GM21786 (cell line): Measurements from ENCODE around the gene HSPG2.
"Not testable (repeated sequence)": the region's sequence is repeated elsewhere in the genome, so short reads cannot be mapped to it uniquely, and the experiment has no call there.

Experiments used
- ATAC-seq: cut with Tn5 transposase; IDR thresholded peaks from one replicate; pipeline ENCODE4 v1.9.1; 2021; ENCODE audit not compliant: unreplicated experiment

The HSPG2 gene

DNA sequence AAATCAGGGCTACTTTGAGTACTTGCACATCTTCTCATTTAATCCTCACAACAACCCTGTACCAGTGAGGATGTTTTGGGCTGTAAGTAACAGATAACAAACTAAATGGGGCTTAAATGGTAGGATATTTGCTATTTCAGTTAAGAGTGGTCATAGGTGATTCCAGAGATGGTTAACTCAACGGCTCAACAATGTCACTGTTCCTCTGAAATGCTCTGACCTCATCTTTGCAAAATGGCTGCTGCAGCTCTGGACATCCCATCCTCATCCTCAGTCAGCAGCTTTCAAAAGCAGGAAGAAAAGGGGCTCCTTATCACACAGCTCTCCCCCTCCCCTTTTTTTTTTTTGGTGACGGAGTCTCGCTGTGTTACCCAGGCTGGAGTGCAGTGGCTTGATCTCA, 123.6 kb downstream of the HSPG2 start:
- no peak for ATAC-seq

DNA sequence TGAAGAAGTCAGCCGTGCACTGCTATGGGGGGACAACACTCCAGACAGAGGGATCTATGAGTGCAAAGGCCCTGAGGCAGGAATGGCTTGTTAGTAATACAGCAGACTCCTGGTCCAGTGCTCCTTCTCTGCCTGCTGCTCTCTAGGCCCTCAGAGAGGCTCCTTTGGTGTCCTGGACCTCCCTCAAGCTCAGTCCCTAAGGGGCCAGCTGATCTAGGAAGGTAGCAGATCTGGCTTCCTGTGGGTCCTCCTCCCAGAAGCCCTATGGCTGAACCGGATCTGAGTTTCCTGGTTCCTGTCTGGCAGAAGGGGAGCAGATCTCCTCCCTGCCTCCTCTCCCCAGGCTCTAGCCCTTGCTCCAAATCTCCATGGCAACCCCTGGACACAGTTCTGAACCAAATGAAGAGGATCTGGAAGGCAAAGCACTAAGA, 125.2 kb downstream of the HSPG2 start, which contains the start of gene LDLRAD2:
Gene LDLRAD2, plus strand, starts transcription at position 391 of the 431 bp plus-strand sequence. CDS start 187 bp downstream, outside the sequence.
- no peak for ATAC-seq

DNA sequence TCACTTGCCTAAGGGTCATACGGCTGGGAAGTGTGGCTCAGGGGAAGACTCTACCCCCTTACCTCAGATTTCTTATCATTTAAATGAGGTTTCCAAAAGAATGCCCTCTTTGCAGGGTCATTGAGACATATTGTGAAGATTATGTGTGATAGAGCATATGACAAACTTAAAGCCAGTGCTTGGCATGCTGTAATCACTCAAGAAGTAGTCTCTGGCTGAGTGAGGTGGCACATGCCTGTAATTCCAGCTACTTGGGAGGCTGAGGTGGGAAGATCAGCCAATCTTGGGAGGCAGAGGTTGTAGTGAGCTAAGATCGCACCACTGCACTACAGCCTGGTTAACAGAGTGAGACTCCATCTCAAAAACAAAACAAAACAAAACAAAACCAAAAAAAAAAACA, 132.6 kb downstream of the HSPG2 start:
- ATAC-seq, result no peak

DNA sequence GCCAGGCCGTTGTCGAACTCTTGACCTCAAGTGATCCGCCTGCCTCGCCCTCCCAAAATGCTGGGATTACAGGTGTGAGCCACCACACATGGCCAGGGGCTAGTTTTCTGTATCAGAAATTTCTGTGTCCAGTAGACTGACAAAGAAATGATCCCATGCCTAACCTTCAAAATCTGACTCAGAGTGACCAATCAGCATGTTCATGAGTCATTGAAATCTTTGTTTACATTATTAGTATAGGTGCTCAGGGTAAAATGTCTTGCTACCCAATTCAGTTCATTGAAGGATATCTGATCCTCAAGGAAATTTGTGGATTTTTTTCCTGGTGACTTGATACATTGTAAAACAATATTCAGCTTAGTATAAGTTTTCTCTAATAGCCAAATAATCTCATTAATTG, 136.0 kb downstream of the HSPG2 start:
- no peak for ATAC-seq

DNA sequence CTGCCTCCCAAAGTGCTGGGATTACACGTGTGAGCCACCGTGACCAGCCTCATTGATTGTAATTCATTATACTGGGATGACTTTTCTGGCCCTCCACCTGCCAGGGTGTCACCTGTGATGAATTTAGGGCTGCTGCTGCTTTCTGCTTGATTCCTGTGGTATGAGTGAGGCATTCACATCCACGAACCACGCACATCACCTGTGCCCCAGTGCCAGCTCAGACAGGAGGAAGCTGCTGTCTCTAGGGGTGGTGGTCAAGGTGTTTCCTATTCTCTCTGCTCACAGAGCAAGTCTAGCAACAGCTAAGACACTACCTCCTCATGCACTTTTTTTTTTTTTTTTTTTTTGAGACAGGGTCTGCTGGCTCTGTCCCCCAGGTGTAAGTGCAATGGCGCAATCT, 137.4 kb downstream of the HSPG2 start:
- no peak for ATAC-seq

DNA sequence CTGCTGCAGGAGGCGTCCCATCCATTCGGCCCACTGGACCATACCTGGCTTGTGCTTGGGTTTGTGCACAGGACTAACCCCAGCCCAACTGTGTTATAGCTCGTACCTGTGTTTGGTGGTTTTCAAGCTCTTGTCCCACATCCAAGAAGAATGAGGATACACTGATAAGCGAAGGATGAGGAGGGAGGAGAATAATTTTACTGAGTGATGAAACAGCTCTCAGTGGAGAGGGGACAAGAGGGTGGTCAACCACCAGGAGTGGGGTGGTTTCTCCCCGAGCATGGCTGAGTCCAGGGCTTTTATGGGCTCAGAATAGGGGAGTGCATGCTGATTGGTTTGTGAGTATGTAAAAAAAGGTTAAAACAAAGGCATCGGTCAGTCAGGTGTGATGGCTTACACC, 142.0 kb downstream of the HSPG2 start:
- ATAC-seq, result no peak

DNA sequence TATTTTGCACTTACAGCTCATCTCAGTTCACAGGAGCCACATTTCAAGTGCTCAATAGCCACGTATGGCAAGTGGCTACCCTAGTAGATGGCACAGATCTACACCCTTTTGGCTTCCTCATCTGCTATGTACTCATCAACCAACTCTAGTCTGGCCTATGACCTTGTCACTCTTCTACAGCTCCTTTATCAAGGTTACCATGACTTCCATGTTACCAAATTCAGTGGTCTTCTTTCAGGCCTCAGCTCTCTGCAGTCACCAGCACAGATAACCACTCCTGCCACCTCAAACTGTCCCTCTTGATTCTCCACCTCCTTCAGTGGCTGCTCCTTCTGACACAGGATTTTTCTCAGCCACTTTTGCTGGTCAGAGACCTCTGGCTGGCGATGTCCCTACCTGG, 142.5 kb downstream of the HSPG2 start:
- no peak for ATAC-seq

DNA sequence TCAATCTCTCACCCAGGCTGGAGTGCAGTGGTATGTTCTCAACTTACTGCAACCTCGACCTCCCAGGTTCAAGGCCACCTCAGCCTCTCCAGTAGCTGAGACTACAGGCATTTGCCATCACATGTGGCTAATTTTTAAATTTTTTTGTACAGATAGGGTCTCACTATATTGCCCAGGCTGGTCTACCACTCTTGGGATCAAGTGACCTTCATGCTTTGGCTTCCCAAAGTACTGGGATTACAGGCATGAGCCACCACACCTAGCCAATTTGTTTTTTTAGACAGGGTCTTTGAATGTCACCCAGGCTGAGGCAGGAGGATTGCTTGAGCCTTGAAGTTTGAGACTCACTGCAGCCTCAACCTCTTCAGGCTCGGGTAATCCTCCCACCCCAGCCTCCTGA, 144.0 kb downstream of the HSPG2 start:
- ATAC-seq, result no peak

DNA sequence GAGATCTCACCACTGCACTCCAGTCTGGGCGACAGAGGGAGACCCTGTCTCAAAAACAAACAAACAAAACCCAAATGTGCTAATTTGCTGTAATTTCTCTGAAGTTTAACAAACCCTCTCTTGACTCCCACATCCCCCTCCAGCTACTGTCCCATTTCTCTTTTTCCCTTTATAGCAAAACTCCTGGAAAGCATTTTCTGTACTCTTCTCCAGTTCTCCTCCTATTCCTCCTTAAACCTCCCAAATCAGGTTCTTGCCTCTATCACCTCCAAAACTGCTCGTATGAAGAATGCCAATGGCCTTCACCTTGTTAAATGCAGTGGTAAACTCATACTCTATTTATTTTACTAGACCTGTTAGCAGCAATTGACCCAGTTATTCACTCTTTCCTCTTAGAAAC, 150.5 kb downstream of the HSPG2 start:
- no peak for ATAC-seq

DNA sequence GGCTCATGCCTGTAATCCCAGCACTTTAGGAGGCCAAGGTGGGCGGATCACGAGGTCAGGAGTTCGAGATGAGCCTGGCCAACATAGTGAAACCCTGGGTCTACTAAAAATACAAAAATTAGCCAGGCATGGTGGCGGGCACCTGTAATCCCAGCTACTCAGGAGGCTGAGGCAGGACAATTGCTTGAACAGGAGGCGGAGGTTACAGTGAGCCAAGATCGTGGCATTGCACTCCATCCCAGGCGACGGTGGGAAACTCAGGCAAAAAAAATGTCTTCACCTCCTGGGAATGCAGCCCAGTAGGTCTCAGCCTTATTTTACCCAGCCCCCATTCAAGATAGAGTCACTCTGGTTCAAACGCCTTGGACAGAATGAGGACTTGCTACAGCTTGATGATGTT, 151.3 kb downstream of the HSPG2 start:
- ATAC-seq, result not testable (repeated sequence)

DNA sequence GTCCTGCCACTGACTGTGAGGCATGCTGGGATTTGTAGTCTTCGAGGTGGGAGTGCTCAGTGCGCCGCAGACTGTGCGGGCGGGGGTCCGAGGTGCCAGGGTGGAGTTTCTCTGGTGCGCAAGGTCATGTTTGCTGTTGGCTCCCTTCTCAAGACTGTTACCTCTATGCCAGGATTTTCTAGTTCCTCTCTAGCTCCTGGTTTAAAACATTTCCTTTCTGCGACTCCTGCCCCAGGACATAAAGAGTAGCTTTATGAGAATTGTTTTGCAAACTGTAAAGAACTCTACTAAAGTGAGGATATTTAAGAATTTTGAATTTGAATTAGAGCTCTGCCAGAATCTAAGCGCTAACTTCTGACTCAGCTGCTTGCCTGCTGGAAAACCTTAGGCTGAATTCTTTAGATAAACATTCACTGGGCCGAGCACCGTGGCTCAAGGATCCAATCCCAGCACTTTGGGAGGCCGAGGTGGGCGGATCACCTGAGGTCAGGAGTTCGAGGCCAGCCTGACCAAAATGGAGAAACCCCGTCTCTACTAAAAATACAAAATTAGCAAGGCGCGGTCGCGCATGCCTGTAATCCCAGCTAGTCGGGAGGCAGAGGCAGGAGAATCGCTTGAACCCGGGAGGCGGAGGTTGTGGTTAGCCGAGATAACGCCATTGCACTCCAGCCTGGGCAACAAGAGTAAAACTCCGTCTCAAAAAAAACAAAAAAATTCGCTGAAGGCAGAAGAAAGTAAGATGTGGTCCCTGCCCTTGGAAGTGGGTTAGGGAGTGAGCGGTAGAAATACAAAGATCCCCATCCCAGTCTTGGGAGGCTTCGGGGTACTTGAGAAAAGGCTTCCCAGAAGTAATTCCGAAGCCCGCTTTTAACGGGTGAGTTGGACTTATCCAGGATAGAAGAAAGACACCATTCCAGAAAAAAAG, 153.2 kb downstream of the HSPG2 start:
- no peak for ATAC-seq

DNA sequence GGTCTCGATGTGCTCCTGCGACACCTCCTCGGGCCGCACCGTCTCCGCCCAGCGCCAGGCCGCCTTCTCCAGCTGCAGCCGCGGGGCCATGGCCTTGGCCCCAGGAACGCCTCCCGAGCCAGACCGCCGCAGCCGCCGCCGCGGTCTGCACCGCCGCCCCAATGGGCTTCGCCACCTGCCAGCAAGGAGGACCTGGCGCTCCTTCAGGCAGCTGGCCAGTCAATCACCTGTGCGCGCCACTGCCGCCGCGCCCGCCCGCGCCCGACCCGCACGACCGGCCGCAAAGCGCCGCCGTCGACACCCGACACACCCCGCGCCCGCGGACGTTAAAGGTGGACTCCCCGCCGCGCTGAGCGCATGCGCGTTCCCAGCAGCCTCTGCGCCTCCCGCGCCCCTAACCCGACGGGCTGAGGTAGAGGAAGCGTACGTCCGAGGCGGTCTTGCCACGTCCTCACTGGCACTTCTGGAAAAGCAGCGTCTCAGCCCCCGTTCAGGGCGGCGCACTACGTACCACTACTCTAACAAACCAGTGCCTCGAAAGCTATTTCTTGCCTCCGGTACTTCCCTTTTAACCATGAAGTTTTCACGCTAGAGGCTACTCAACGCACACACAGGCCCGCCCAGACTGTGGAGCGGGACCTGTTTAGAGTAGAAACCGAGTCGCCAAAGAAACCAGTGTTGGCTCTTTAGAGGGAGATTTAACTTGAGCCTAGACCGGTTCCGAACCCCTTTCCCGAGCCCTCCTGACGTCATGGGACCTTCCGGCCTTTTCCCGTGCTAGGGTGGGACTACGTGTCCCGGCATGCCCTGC, 154.0 kb downstream of the HSPG2 start, which contains the start of gene USP48:
Gene USP48, minus strand, starts transcription at position 282 of the 811 bp plus-strand sequence. Its CDS starts 192 bp downstream, at position 90.
- peak; percentile 56 for ATAC-seq

DNA sequence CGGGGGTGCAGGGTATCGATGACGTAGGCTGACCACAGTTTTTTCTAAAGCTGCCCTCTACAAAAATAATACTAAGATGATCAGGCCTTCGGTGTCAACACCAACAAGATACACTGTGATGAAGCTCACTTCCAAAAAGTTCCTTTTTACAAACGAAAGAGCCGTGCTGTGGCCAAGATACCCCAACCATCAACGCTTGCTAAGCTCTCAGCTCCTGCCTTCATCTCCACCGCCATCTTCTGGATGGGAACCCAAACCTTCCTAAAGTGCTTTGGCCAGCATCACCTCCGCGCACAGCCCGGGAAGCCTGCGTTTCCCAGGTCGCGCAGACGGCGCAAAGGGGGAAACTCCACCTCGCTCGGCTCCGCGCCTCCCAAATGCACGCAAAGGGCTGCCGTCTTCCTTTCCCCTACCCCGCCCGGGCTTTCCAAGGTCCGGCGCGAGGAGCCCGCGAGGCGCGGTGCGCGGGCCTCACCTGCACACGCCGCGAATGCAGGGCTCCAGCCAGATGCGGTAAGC, 154.7 kb downstream of the HSPG2 start:
- ATAC-seq, result peak; percentile 19

DNA sequence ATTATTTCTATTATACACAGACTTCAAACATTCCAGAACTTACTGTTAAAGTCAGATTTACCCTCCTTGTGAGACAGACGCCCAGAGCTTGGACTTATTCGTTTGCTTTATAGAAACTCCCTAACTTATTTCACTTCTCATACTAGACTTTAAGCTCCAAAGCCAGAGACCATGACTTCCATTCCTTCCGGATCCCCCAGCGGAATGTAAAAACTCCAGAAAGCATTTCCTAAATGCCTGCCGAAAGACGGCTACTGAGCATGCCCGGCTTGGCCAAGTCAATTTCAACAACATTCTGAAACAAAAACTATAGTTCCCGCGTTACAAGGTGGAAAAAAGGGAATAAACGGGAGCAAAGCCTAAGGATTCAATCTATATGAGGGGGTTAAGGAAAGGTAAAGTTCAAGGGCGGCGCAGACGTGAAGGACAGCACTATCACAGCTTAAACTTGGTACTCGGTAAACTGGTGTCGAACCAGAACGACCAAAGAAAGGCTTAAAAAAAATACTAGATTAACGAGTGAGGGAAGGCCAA, 155.2 kb downstream of the HSPG2 start:
- ATAC-seq, result no peak

DNA sequence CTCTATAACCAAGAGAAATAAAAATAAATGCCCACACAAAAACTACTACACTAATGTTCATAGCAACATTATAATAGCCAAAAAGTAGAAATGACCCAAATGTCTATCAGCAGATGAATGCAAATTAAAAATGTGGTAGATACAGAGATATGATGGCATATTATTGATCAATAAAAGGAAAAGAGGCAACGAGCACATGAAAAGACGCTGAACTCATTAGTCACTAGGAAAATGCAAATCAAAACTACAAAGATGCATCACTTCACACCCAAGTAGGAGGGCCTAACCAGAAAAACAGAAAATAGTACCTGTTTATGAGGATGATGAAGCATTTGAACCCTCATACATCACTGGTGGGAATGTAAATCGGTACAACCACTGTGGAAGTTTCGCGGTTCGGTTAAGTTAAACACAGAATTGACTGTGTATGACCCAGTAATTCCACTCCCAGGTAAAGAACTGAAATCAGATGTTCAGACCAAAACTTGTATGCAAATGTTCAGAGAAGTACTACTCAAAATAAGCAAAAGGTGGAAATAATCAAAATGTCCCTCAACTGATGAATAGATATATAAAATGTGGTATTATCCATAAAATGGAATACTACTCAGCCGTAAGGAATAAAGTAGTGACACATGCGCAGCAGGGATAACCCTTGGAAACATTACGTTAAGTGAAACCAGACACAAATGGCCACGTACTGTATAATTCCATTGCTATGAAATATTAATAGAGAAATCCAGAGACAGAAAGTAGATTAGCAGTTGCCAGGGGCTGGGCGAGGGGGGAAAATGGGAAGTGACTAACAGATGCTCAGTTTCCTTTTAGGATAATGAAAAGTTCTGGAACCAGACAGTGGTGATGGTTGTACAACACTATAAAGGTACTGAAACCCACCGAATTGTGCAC, 157.2 kb downstream of the HSPG2 start:
- peak; percentile 29 for ATAC-seq

DNA sequence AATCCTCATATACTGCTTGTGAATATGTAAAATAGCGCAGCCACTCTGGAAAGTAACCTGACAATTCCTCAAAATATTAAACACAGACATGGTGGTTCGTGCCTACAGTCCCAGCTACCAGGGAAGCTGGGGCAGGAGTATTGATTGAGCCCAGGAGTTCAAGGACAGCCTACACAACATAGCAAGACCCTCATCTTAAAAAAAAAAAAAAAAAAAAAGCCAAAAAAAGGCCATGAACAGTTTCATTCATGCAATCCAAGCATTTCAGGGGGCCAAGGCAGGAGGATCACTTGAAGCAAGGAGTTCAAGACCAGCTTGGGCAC, 158.7 kb downstream of the HSPG2 start:
- ATAC-seq, result no peak

DNA sequence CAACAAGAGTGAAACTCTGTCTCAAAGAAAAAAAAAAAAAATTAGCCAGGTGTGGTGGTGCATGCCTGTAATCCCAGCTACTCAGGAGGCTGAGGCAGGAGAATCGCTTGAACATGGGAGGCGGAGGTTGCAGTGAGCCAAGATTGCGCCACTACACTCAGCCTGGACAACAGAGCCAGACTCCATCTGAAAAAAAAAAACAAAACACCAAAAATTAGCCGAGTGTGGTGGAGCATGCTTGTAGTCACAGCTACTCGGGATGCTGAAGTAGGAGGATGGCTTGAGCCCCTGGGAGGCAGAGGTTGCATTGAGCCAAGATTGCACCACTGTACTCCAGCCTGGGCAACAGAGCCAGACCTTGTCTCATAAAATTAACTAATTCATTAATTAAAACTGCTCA, 160.2 kb downstream of the HSPG2 start:
- not testable (repeated sequence) for ATAC-seq

DNA sequence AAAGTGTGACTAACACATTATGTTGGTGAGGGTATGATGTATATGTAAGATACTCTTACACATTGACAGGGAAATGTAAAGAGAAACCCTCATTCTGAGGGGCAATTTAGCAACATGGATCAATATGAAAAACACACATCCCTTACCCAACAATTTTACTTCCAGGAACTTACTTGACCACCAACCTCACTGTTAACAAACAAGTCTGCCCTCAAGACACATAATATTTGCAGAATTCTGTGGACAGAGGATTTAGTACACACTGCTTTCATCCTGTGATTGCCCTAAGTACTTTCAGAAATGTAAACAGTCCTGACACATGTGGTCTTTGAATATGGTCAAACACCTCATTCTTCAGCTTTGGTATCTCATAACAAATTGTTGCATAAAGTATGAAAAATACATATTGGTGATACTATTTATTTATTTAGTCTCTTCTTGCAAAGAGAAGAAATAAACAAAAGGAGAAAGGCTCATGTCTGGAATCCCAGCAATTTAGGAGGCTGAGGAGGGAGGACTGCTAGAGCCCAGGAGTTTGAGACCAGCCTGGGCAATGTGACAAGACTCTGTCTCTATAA, 161.0 kb downstream of the HSPG2 start:
- ATAC-seq, result no peak

DNA sequence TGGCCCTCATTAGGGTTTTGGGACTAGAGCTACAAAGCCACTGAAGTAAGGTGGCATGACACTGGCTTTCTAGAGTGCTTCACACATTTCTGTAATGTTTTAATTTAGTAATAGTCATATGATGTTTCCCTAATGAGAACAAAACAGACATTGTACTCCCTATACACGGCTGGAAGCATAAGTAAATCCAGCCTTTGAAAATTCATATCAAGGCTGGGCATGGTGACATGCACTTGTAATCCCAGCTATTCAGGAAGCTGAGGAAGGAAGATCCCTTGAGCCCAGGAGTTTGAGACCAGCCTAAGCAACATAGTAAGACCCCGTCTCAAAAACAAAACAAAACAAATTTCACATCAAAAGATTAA, 161.6 kb downstream of the HSPG2 start:
- ATAC-seq, result no peak
